Panc1 (cell line): ENCODE results near the gene ST6GALNAC1.

Source experiments
- POLR2AphosphoS5 ChIP-seq: IDR thresholded peaks from 2 replicates; pipeline ENCODE4 v1.6.1; 2012; ENCODE audit warnings: mild to moderate bottlenecking, low read depth, low read length, moderate library complexity
- SIN3A ChIP-seq: IDR thresholded peaks from 2 replicates; pipeline ENCODE4 v1.6.1; 2012; ENCODE audit warnings: low read depth, mild to moderate bottlenecking, low read length, moderate library complexity, borderline replicate concordance; ENCODE audit not compliant: insufficient read depth
- TCF7L2 ChIP-seq: IDR thresholded peaks from 2 replicates; pipeline ENCODE4 v1.6.1; 2011; ENCODE audit warnings: mild to moderate bottlenecking, low read depth, low read length, inconsistent platforms
- TF ChIP-seq, protein P1 (sequence below): fragments of 450-650 bp; IDR thresholded peaks from 2 replicates; pipeline ENCODE4 v1.5.1; 2017; ENCODE audit warnings: mild to moderate bottlenecking
- TF ChIP-seq, protein P2 (sequence below), 2 experiments: IDR thresholded peaks; 2 replicates each; pipeline ENCODE4 v1.6.1; 2011 to 2012; ENCODE audit warnings: low read depth in 2 of 2, control low read depth in 1 of 2, low read length in 1 of 2, mild to moderate bottlenecking in 1 of 2, moderate library complexity in 1 of 2; ENCODE audit not compliant: insufficient read depth in 1 of 2

DNA sequence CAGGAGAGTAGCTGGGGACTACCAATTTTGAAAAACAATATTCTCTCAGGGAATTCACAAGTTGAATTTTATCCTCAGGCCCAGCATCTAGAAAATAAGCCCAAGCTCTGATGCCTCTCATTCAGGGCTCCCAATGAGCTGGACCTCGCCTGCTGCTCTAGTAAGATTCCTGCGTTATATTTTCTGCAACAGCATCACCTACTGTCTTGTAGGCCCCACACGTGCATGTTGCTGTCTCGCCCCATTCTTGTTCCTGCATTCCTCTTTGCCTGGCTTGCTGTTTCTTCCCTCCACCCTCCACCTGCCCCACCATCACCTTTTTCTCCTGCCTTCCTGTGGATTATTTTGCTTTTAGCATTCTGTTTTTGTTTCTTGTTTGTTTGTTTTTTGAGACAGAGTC lies 49.6 kb downstream of the ST6GALNAC1 start:
- TF ChIP-seq TCF7L2 (no peak), SIN3A (no peak), POLR2AphosphoS5 (no peak)
- TF ChIP-seq, protein P1, sequence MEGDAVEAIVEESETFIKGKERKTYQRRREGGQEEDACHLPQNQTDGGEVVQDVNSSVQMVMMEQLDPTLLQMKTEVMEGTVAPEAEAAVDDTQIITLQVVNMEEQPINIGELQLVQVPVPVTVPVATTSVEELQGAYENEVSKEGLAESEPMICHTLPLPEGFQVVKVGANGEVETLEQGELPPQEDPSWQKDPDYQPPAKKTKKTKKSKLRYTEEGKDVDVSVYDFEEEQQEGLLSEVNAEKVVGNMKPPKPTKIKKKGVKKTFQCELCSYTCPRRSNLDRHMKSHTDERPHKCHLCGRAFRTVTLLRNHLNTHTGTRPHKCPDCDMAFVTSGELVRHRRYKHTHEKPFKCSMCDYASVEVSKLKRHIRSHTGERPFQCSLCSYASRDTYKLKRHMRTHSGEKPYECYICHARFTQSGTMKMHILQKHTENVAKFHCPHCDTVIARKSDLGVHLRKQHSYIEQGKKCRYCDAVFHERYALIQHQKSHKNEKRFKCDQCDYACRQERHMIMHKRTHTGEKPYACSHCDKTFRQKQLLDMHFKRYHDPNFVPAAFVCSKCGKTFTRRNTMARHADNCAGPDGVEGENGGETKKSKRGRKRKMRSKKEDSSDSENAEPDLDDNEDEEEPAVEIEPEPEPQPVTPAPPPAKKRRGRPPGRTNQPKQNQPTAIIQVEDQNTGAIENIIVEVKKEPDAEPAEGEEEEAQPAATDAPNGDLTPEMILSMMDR, result no peak
- TF ChIP-seq, protein P2, sequence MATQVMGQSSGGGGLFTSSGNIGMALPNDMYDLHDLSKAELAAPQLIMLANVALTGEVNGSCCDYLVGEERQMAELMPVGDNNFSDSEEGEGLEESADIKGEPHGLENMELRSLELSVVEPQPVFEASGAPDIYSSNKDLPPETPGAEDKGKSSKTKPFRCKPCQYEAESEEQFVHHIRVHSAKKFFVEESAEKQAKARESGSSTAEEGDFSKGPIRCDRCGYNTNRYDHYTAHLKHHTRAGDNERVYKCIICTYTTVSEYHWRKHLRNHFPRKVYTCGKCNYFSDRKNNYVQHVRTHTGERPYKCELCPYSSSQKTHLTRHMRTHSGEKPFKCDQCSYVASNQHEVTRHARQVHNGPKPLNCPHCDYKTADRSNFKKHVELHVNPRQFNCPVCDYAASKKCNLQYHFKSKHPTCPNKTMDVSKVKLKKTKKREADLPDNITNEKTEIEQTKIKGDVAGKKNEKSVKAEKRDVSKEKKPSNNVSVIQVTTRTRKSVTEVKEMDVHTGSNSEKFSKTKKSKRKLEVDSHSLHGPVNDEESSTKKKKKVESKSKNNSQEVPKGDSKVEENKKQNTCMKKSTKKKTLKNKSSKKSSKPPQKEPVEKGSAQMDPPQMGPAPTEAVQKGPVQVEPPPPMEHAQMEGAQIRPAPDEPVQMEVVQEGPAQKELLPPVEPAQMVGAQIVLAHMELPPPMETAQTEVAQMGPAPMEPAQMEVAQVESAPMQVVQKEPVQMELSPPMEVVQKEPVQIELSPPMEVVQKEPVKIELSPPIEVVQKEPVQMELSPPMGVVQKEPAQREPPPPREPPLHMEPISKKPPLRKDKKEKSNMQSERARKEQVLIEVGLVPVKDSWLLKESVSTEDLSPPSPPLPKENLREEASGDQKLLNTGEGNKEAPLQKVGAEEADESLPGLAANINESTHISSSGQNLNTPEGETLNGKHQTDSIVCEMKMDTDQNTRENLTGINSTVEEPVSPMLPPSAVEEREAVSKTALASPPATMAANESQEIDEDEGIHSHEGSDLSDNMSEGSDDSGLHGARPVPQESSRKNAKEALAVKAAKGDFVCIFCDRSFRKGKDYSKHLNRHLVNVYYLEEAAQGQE (IDR thresholded peaks at IDR 0.05; ENCODE audit: insufficient read depth in 1 of 2, low read depth in 2 of 2, low read length in 1 of 2), result no peak
